Tibial nerve (tissue), 4 donors: ENCODE results near the gene VPS26A. TPM values are rescaled to one million over a fixed set of nuclear protein-coding genes. Genes with fewer than 3 reads are reported as not detected.

Source experiments
- DNase-seq, 2 donors: peaks; one replicate each; pipeline ENCODE4 v3.0.0-alpha.2; 2019; ENCODE audit warnings: low spot score in 2 of 2
- H3K27ac ChIP-seq, 4 donors: fragments of 200-600 bp; sonication (generic) in 3 of 4; one replicate each; pipeline ENCODE4 v1.5.1; 2017 to 2019; ENCODE audit warnings: mild to moderate bottlenecking in 1 of 4
- H3K27me3 ChIP-seq, 2 donors: fragments of 200-600 bp; sonication (generic) in 1 of 2; one replicate each; pipeline versions ENCODE4 v1.5.1 to v1.6.0; 2017 to 2019
- H3K36me3 ChIP-seq, 3 donors: fragments of 200-600 bp; sonication (generic); one replicate each; pipeline ENCODE4 v1.5.1; 2018 to 2019
- H3K4me1 ChIP-seq, 4 donors: fragments of 200-600 bp; sonication (generic) in 3 of 4; one replicate each; pipeline ENCODE4 v1.5.1; 2017 to 2019
- H3K4me3 ChIP-seq, 4 donors: fragments of 200-600 bp; sonication (generic) in 3 of 4; one replicate each; pipeline ENCODE4 v1.5.1; 2017 to 2019; ENCODE audit warnings: mild to moderate bottlenecking in 1 of 4, moderate library complexity in 1 of 4
- H3K9me3 ChIP-seq, 4 donors: fragments of 200-600 bp; sonication (generic) in 3 of 4; one replicate each; pipeline ENCODE4 v1.5.1; 2017 to 2019
- EP300 ChIP-seq, 2 donors: sonication (generic); formaldehyde crosslinking; IDR thresholded peaks; one replicate each; pipeline ENCODE4 v1.6.1; 2017; ENCODE audit warnings: antibody characterized with exemption in 2 of 2, mild to moderate bottlenecking in 1 of 2
- POLR2A ChIP-seq, 2 donors: fragments of 450-650 bp; IDR thresholded peaks; one replicate each; pipeline ENCODE4 v1.6.1; 2017; ENCODE audit warnings: antibody characterized with exemption in 2 of 2, mild to moderate bottlenecking in 2 of 2, moderate library complexity in 2 of 2
- WGBS, 2 donors: methylation state at CpG; one replicate each; pipeline ENCODE4 v1.1.5; 2018; 5-methylcytosine and 5-hydroxymethylcytosine counted together
- total RNA-seq, 4 donors: library from RNA; depleted of rRNA; stranded (reverse); fragments of >200 nt; gene quantifications; one replicate each; pipeline ENCODE4 v1.1.0, GENCODE V29; 2016
- TF ChIP-seq, protein P1 (sequence below), 5 experiments: fragments of 200-600 bp in 3 of 5; fragments of 450-650 bp in 2 of 5; sonication (generic) in 3 of 5; IDR thresholded peaks; one replicate each; pipeline ENCODE4 v1.5.1; 2016 to 2019; ENCODE audit warnings: antibody characterized with exemption in 5 of 5, mild to moderate bottlenecking in 3 of 5, moderate library complexity in 2 of 5

Gene VPS26A
- total RNA-seq, 4 donors from 2014 or later = 36.8 to 51.1 (median 39.0) TPM

DNA sequence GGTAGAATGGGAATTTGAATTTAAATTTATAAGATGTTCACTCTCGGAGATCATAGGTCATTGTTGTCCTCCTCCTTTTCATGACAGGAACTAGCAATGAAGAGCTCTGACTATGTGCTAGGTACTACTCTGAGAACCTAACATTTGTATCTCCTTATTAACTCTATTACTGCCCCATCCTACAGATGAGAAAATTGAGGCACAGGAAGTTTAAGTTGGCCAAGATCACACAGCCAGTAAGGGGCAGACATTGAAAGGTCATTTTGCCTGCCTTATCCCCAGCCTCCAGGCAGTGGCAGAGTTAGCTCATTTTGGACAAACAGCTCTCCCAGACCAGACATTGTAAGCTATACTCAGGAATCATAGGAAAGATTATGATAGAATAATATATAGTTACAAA, 30.0 kb upstream of the VPS26A start:
- Histone ChIP-seq H3K9me3 (no peaks in the 10 kb centered on the region), H3K27me3 (no peaks in the 10 kb centered on the region), H3K36me3 (no peaks in the 10 kb centered on the region), H3K4me1 (peaks cover 0 to 5% (median 3%) of the 10 kb centered on the region in 4 donors), H3K27ac (no peak overlapping the region), H3K4me3 (no peak overlapping the region)
- WGBS, 2 donors = 91 to 100% methylated on average over 1 of the region's 1 CpG
- no peak for TF ChIP-seq EP300 (IDR thresholded peaks at IDR 0.05)
- TF ChIP-seq, protein P1, sequence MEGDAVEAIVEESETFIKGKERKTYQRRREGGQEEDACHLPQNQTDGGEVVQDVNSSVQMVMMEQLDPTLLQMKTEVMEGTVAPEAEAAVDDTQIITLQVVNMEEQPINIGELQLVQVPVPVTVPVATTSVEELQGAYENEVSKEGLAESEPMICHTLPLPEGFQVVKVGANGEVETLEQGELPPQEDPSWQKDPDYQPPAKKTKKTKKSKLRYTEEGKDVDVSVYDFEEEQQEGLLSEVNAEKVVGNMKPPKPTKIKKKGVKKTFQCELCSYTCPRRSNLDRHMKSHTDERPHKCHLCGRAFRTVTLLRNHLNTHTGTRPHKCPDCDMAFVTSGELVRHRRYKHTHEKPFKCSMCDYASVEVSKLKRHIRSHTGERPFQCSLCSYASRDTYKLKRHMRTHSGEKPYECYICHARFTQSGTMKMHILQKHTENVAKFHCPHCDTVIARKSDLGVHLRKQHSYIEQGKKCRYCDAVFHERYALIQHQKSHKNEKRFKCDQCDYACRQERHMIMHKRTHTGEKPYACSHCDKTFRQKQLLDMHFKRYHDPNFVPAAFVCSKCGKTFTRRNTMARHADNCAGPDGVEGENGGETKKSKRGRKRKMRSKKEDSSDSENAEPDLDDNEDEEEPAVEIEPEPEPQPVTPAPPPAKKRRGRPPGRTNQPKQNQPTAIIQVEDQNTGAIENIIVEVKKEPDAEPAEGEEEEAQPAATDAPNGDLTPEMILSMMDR (IDR thresholded peaks at IDR 0.05) = no peak
- no peak for TF ChIP-seq POLR2A (IDR thresholded peaks at IDR 0.05)
- DNase-seq = no peak

- no peak for DNase-seq
- TF ChIP-seq POLR2A (IDR thresholded peaks at IDR 0.05) (no peak), EP300 (IDR thresholded peaks at IDR 0.05) (no peak)
- TF ChIP-seq, protein P1 (IDR thresholded peaks at IDR 0.05) = no peak
- Histone ChIP-seq H3K27me3 (no peaks in the 10 kb centered on the region), H3K36me3 (peaks cover 0 to 6% (median 0%) of the 10 kb centered on the region in 3 donors), H3K9me3 (no peaks in the 10 kb centered on the region), H3K4me3 (no peak overlapping the region), H3K27ac (no peak overlapping the region), H3K4me1 (peaks cover 0 to 5% (median 3%) of the 10 kb centered on the region in 4 donors)
- 41 to 47% methylated on average over 2 of the region's 2 CpGs for WGBS, 2 donors
Measured at GRCh38 chr10:69096045-69096444, 27.9 kb upstream of the VPS26A start.

DNA sequence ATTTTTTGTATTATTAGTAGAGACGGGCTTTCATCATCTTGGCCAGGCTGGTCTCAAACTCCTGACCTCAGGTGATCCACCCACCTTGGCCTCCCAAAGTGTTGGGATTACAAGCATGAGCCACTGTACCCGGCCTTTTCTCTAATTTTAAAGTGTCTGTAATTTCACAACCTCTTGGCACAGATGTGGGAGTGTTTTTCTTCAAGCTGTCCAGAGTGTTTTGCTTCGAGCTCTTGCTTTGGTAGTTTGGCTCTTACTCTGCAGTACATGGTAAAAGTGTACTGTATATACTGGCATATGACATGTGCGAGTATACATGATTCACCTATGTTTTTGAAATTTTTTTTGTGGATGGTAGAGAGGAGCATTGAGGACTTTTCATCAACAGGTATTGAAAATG, 26.2 kb upstream of the VPS26A start:
- DNase-seq = no peak
- Histone ChIP-seq H3K27ac (no peak overlapping the region), H3K4me3 (no peak overlapping the region), H3K36me3 (peaks cover 0 to 6% (median 0%) of the 10 kb centered on the region in 3 donors), H3K9me3 (no peaks in the 10 kb centered on the region), H3K27me3 (no peaks in the 10 kb centered on the region), H3K4me1 (peaks cover 0 to 5% (median 3%) of the 10 kb centered on the region in 4 donors)
- TF ChIP-seq EP300 (IDR thresholded peaks at IDR 0.05) = peak in 1 of 2 donors; percentile 40
- TF ChIP-seq POLR2A (IDR thresholded peaks at IDR 0.05) = no peak
- WGBS, 2 donors = 80 to 85% methylated on average over 4 of the region's 4 CpGs

- no peak overlapping the region for H3K27ac ChIP-seq
- no peaks in the 10 kb centered on the region for H3K4me1 ChIP-seq
- H3K4me3 ChIP-seq = no peak overlapping the region
- 40 to 44% methylated on average over 7 of the region's 7 CpGs for WGBS, 2 donors
- H3K9me3 ChIP-seq = no peaks in the 10 kb centered on the region
- TF ChIP-seq EP300 (IDR thresholded peaks at IDR 0.05) (peak in 1 of 2 donors; percentile 31), POLR2A (IDR thresholded peaks at IDR 0.05) (no peak)
- TF ChIP-seq, protein P1 (IDR thresholded peaks at IDR 0.05) = no peak
- H3K27me3 ChIP-seq = no peaks in the 10 kb centered on the region
- DNase-seq = no peak
- H3K36me3 ChIP-seq = peaks cover 0 to 20% (median 0%) of the 10 kb centered on the region in 3 donors
Measured at GRCh38 chr10:69100136-69100872, 23.7 kb upstream of the VPS26A start.

DNA sequence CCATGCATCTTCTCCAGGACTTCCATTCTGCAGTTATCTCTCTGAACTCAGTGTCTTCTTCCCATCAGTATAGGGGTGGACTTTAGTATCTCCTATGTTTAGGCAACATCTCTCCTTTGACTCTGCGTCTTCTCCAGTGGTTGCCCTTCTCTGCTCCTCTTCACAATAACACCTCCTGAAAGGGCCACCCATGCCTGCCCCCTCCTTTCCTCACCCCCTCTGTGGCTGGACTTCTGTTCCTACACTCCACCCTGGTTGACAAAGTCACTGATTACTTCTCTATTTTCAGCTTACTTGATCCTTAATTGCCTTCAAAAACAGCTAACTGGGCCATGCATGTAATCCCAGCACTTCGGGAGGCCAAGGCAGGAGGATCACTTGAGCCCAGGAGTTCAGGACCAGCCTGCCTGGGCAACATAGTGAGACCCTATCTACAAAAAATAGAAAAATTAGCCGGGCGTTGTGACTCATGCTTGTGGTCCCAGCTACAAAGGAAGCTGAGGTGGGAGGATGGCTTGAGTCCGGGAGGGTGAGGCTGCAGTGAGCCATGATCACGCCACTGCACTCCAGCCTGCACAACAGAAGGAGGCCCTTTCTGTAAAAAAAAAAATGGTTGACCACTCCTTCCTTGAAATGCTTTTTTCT, 22.4 kb upstream of the VPS26A start:
- no peak for DNase-seq
- Histone ChIP-seq H3K9me3 (no peaks in the 10 kb centered on the region), H3K4me1 (no peaks in the 10 kb centered on the region), H3K27ac (no peak overlapping the region), H3K36me3 (peaks cover 0 to 20% (median 0%) of the 10 kb centered on the region in 3 donors), H3K4me3 (no peak overlapping the region), H3K27me3 (no peaks in the 10 kb centered on the region)
- 75 to 77% methylated on average over 6 of the region's 6 CpGs for WGBS, 2 donors
- TF ChIP-seq, protein P1 (IDR thresholded peaks at IDR 0.05) = no peak
- TF ChIP-seq EP300 (IDR thresholded peaks at IDR 0.05) (no peak), POLR2A (IDR thresholded peaks at IDR 0.05) (no peak)
